Measurements from ENCODE around the gene BTBD17. TPM values are rescaled to one million over a fixed set of nuclear protein-coding genes. Genes with fewer than 3 reads are reported as not detected.

BTBD17 gene
- total and polyA plus RNA-seq, 2 of the 8 experiments (the other 6 are each of a cell fraction or from before 2014, with no cell fraction given) = 7.0 to 14.8 TPM

- TF ChIP-seq SIN3A (conservative IDR thresholded peaks at IDR 0.05 in 1 of 2, IDR thresholded peaks at IDR 0.05 in 1 of 2; ENCODE audit: low read depth in 1 of 2, low read length in 2 of 2) = no peak
- TF ChIP-seq EP300 (IDR thresholded peaks at IDR 0.05; ENCODE audit: borderline replicate concordance in 1 of 2, low read depth in 2 of 2, low read length in 2 of 2) = no peak
- no peak for TF ChIP-seq SP4 (IDR thresholded peaks at IDR 0.05; ENCODE audit: low read length)
- TF ChIP-seq PHF8 (conservative IDR thresholded peaks at IDR 0.05; ENCODE audit: low read depth, low read length) = no peak
- TF ChIP-seq KDM4A (IDR thresholded peaks at IDR 0.05; ENCODE audit: low read depth, low read length, severe bottlenecking) = no peak
Measured at GRCh38 chr17:74362810-74363498, 1.3 kb upstream of the BTBD17 start (continued).
